ENCODE measurements around the gene CNTNAP5.

Gene CNTNAP5

GRCh38 chr2:124953921-124954320 lies 928.8 kb downstream of the CNTNAP5 start:
- no peak for DNase-seq

- no peak for DNase-seq
Observed at GRCh38 chr2:124959581-124959980, 934.5 kb downstream of the CNTNAP5 start.

- DNase-seq = no peak
Observed at GRCh38 chr2:124961132-124961531, 936.0 kb downstream of the CNTNAP5 start.

Measured in stimulated activated CD4-positive, alpha-beta T cell treated with anti-CD3 and anti-CD28 coated beads, Interleukin-4, amount 100 ng/mL, for 1 hour (primary cell).